GM12878 (cell line): ENCODE data around the gene HNRNPDL.

Experiments
- ATF7 ChIP-seq: fragments of 450-650 bp; IDR thresholded peaks from 2 replicates; pipeline ENCODE4 v1.6.1; 2016; ENCODE audit warnings: low read depth, mild to moderate bottlenecking
- GABPA ChIP-seq: IDR thresholded peaks from 2 replicates; pipeline ENCODE4 v1.6.1; 2014; ENCODE audit warnings: antibody characterized with exemption, low read depth, mild to moderate bottlenecking, inconsistent platforms
- JUND ChIP-seq: IDR thresholded peaks from 2 replicates; pipeline ENCODE4 v1.6.1; 2012; ENCODE audit warnings: low read depth, mild to moderate bottlenecking, low read length, improper control_type of control experiment, moderate library complexity
- MXI1 ChIP-seq: fragments of 150-350 bp; IDR thresholded peaks from 2 replicates; pipeline ENCODE4 v1.6.1; 2011; ENCODE audit warnings: low read depth, mild to moderate bottlenecking, inconsistent platforms, low read length, improper control_type of control experiment
- NFIC ChIP-seq: IDR thresholded peaks from 2 replicates; pipeline ENCODE4 v1.6.1; 2012; ENCODE audit warnings: low read depth, mild to moderate bottlenecking, inconsistent platforms, low read length, moderate library complexity
- TF ChIP-seq, protein P1 (sequence below), 3 experiments: IDR thresholded peaks in 2 of 3; conservative IDR thresholded peaks in 1 of 3; 2 replicates each; pipeline ENCODE4 v1.5.1; 2011; ENCODE audit warnings: low read depth in 3 of 3, low read length in 3 of 3, mild to moderate bottlenecking in 3 of 3, control low read depth in 2 of 3, moderate library complexity in 2 of 3, inconsistent platforms in 1 of 3, mixed read lengths in 1 of 3; ENCODE audit not compliant: control insufficient read depth in 2 of 3, insufficient read depth in 1 of 3; ENCODE audit errors: extremely low read depth in 1 of 3
- TF ChIP-seq, protein P2 (sequence below): fragments of 450-650 bp; IDR thresholded peaks from 2 replicates; pipeline ENCODE4 v1.6.1; 2017; ENCODE audit warnings: mild to moderate bottlenecking, moderate library complexity
- TF ChIP-seq, protein P3 (sequence below): IDR thresholded peaks from 2 replicates; pipeline ENCODE4 v1.6.1; 2012; ENCODE audit warnings: mild to moderate bottlenecking, low read depth, low read length

DNA sequence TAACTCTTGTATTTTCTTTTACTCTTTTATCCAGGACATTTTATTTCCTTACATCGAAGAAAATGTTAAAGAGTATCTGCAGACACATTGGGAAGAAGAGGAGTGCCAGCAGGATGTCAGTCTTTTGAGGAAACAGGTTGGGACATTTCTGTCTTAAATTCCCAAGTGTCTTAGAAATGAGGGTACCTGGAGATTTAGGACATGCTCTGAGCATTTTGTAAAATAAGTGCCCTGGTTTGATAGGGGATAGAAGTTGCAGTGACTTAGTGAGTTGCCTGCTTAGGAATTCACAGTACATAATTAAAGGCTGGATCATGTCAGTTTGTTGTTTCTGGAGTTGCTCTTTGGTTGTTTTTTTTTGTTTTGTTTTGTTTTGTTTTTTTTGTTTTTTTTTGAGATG is 17.6 kb upstream of the HNRNPDL start:
- TF ChIP-seq NFIC, result no peak
- TF ChIP-seq, protein P1, sequence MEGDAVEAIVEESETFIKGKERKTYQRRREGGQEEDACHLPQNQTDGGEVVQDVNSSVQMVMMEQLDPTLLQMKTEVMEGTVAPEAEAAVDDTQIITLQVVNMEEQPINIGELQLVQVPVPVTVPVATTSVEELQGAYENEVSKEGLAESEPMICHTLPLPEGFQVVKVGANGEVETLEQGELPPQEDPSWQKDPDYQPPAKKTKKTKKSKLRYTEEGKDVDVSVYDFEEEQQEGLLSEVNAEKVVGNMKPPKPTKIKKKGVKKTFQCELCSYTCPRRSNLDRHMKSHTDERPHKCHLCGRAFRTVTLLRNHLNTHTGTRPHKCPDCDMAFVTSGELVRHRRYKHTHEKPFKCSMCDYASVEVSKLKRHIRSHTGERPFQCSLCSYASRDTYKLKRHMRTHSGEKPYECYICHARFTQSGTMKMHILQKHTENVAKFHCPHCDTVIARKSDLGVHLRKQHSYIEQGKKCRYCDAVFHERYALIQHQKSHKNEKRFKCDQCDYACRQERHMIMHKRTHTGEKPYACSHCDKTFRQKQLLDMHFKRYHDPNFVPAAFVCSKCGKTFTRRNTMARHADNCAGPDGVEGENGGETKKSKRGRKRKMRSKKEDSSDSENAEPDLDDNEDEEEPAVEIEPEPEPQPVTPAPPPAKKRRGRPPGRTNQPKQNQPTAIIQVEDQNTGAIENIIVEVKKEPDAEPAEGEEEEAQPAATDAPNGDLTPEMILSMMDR (IDR thresholded peaks at IDR 0.05 in 2 of 3, conservative IDR thresholded peaks at IDR 0.05 in 1 of 3; ENCODE audit: control insufficient read depth in 2 of 3, extremely low read depth in 1 of 3, insufficient read depth in 1 of 3, low read depth in 3 of 3, low read length in 3 of 3), result no peak
- TF ChIP-seq, protein P2, sequence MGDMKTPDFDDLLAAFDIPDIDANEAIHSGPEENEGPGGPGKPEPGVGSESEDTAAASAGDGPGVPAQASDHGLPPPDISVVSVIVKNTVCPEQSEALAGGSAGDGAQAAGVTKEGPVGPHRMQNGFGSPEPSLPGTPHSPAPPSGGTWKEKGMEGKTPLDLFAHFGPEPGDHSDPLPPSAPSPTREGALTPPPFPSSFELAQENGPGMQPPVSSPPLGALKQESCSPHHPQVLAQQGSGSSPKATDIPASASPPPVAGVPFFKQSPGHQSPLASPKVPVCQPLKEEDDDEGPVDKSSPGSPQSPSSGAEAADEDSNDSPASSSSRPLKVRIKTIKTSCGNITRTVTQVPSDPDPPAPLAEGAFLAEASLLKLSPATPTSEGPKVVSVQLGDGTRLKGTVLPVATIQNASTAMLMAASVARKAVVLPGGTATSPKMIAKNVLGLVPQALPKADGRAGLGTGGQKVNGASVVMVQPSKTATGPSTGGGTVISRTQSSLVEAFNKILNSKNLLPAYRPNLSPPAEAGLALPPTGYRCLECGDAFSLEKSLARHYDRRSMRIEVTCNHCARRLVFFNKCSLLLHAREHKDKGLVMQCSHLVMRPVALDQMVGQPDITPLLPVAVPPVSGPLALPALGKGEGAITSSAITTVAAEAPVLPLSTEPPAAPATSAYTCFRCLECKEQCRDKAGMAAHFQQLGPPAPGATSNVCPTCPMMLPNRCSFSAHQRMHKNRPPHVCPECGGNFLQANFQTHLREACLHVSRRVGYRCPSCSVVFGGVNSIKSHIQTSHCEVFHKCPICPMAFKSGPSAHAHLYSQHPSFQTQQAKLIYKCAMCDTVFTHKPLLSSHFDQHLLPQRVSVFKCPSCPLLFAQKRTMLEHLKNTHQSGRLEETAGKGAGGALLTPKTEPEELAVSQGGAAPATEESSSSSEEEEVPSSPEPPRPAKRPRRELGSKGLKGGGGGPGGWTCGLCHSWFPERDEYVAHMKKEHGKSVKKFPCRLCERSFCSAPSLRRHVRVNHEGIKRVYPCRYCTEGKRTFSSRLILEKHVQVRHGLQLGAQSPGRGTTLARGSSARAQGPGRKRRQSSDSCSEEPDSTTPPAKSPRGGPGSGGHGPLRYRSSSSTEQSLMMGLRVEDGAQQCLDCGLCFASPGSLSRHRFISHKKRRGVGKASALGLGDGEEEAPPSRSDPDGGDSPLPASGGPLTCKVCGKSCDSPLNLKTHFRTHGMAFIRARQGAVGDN, result no peak
- TF ChIP-seq GABPA, result no peak
- TF ChIP-seq ATF7, result no peak
- TF ChIP-seq, protein P3, sequence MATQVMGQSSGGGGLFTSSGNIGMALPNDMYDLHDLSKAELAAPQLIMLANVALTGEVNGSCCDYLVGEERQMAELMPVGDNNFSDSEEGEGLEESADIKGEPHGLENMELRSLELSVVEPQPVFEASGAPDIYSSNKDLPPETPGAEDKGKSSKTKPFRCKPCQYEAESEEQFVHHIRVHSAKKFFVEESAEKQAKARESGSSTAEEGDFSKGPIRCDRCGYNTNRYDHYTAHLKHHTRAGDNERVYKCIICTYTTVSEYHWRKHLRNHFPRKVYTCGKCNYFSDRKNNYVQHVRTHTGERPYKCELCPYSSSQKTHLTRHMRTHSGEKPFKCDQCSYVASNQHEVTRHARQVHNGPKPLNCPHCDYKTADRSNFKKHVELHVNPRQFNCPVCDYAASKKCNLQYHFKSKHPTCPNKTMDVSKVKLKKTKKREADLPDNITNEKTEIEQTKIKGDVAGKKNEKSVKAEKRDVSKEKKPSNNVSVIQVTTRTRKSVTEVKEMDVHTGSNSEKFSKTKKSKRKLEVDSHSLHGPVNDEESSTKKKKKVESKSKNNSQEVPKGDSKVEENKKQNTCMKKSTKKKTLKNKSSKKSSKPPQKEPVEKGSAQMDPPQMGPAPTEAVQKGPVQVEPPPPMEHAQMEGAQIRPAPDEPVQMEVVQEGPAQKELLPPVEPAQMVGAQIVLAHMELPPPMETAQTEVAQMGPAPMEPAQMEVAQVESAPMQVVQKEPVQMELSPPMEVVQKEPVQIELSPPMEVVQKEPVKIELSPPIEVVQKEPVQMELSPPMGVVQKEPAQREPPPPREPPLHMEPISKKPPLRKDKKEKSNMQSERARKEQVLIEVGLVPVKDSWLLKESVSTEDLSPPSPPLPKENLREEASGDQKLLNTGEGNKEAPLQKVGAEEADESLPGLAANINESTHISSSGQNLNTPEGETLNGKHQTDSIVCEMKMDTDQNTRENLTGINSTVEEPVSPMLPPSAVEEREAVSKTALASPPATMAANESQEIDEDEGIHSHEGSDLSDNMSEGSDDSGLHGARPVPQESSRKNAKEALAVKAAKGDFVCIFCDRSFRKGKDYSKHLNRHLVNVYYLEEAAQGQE, result no peak
- no peak for TF ChIP-seq MXI1
- TF ChIP-seq JUND, result no peak
